Iris pigment epithelial cell (primary cell): ENCODE data around the gene CCNG2.

Source experiments
- DNase-seq: peaks from one replicate; pipeline ENCODE4 v3.0.0-alpha.2; 2011; ENCODE audit warnings: low read depth

Gene CCNG2

DNA sequence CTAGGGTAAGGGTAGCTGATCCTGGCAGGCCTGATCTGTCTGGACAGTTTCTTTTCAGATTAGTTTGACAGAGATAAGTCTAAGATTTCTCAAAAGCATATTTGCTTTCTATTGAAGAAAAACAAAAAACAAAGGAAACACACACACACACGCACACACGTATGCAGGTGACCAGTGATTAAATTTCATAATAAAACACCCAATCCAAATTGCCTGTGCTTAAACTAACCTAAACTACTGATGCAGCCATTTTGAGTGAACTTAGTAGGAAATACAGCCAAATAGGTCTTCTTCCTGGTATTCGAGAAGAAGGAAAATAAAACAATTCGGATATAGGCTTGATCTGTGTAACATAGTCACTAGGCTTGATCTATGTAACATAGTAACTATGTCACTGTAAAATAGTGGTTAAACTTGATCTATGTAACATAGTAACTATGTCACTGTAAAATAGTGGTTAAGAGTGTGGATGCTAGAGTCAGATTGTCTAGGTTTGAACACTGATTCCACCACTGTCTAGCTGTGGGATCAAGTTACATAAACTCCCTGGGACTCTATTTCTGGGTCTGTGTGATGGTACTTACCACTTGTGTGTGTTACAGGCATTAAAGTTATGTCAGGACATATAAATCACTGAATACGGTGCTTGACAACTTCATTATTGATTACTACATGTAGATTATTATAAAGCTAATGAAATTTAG, 9.8 kb upstream of the CCNG2 start:
- DNase-seq: no peak

DNA sequence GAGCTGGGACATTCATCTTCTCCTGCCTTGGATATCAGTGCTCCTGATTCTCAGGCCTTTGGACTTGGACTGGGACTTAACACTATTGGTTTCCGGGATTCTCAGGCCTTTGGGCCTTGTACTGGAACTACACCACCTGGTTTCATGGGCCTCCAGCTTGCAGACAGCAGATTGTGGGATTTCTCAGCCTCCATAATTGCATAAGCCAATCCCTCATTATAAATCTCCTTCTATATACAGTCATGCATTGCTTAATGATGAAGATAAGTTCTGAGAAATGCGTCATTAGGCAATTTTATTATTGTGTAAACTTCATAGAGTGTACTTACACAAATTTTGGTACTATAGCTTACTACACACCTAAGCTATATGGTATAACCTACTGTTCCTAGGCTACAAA, 8.9 kb upstream of the CCNG2 start:
- DNase-seq: no peak

DNA sequence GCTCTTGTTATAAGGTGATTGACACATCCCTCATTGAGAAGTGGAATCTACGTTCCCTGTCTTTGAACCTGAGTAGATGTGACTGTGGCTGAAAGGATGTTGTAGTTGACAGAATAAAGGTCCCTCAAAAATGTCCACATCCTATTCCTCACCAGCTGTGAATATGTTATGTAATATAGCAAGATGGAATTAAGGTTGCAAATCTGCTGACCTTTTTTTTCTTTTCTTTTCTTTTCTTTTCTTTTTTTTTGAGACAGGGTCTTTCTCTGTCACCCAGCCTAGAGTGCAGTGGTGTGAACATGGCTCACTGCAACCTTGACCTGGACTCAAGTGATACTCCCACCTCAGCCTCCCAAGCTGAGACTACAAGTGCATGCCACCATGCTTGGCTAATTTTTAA, 7.2 kb upstream of the CCNG2 start:
- no peak for DNase-seq

DNA sequence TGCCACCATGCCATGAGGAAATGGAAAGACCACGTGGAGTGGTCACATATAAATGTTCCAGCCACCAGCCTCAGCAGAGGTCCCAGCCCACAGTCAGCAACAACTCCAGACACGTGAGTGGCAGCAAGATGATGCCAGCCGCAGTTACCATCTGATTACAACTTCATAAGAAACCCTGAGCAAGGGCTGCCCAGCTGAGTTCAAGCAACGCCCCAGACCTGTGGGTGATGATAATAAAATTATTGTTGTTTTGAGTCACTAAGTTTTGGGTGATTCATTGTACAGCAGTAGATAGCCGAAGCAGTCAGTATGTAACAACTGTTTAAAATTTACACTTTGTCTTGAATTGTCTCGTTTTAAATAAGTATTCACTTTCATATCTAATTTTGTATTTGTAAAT, 5.8 kb upstream of the CCNG2 start:
- DNase-seq: no peak

DNA sequence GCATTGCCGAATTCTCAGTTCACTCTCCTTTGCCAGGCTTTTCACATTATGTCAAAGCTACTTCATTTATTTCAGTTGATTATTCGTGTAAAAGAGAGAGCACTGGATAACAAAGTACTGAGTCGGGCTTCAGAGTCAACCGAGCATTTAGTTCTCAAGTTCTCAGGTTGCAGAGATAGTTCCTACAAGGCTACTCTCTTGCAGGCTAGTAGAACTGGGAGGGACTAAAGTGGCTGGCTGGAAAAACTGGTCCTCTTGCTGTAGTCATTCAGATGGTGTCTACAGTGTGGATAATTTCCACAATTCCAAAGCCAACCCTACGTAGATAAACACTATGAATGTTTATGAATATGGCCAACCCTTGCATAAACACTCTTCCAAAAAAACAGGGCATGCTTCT, 4.6 kb upstream of the CCNG2 start:
- peak; percentile 46 for DNase-seq

DNA sequence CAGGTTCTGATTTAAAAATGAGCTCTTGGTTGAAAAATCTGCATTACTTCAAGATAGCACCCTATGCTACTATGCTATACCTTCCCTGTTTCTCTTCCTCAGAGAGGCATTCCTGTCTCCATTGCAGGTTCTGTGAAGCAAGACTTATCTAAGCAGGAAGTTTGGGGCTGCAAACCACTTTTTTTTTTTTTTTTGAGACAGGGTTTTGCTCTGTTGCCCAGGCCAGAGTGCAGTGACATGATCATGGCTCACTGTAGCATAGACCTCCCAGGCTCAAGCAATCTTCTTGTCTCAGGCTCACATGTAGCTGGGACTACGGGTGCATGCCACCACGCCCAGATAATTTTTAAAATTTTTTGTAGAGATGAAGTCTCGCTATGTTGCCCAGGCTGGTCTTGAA, 4.0 kb upstream of the CCNG2 start:
- no peak for DNase-seq

DNA sequence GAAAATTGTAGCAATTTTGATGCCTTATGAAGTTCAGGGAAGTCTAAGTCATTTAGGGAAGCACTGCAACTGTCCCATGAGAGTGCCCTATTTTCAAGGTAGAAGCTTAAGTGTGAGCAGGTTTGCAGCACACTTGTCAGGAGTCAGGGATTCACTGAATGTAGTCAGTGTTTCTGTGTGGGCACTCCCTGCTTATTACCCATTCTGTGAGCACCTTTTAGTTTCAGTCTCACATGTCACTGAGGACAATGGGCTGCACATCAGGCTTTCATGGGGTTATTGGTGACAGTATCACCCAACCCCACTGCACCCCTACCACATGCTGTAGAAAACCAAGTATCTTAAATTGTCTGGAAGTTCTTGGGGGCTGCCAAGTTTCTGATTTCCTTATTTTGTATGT, 2.9 kb upstream of the CCNG2 start:
- DNase-seq: no peak

DNA sequence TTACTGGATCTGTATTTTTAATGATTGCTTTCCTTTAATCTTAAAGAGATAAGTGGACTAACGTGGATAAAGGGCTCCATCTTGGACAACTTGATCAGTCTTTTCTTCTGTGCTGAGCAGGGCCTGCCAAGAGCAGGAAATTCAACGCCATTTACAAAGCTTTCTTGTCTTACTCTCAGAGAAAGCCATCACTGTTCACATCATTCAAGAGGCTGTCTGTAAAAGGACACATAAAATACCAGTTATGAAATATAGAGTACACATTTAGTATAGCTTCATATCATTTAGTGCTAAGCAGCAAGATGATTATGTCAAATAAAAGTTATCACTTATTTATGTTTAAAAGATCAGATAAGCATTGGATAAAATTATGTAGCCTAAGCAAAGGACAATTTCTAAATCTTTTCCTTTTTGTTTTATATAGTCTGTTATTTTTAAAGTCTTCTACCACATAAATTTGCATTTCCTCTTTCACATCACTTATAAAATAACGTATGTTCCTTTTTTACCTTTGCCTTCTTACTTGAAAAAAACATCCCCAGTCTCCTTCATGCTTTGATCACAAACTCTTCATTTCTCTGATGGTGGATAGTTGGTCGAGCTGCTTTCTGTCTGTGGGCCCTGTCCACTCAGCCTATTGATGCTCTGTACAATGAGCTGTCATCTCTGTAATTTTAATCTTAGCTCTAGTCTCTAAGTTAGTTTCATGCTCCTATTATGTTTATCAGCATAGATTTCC, 2.1 kb upstream of the CCNG2 start:
- no peak for DNase-seq

DNA sequence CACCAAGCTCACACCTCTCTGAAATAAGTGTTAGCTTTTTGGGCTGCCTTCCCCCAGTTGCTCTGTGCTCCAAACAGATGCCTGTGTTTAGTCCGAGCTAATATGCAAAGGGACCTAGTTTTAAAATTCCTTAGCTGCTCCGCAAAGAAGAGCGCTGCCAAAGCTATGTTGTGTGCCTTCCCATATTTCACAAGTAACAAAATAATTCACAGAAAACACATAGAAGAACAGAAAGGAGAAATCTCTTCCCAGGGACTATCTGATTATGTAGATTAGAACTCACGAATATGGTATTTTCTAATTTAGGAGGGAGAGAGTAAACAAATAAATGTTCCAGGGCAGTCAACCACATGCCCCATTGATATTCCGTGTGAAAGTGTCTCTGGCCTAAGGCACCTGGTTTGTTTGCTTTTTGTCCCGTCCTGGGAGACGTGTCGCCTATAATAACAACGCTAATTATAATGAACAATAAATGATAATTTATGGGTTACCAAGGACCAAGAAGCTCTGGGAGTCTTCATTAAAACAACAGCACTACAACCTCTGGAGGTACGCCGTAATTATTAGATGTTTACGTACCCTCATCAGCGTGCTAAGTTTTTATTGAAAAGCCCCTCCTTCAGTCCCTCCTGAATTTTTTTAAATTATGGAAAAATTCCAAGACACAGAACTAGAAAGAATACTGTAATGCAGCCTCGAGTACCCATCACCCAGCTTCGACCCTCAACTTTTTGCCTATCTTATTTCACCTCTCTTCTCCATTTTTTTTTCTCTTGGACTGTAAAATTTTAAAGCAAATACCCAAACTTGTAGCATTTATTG, 1.2 kb upstream of the CCNG2 start:
- no peak for DNase-seq

DNA sequence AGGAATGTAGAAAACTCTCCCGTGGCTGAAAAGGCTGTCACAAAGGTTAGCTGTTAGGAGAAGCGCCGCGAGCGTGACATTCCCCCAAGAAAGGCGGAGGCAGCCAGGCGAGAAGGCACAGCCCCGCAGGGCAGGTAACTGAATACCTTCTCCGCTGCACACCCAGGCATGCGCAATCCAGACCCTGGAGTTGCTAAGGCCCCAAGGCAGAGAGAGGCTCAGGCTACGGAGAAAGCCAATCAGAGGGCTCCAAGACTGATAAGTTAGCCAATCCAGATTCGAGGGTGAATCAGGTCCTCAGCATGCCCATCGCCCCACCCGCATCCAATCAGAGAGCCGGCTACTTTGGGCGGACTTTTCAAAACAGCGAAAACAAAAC, 485 bp upstream of the CCNG2 start:
- DNase-seq: peak; percentile 100

DNA sequence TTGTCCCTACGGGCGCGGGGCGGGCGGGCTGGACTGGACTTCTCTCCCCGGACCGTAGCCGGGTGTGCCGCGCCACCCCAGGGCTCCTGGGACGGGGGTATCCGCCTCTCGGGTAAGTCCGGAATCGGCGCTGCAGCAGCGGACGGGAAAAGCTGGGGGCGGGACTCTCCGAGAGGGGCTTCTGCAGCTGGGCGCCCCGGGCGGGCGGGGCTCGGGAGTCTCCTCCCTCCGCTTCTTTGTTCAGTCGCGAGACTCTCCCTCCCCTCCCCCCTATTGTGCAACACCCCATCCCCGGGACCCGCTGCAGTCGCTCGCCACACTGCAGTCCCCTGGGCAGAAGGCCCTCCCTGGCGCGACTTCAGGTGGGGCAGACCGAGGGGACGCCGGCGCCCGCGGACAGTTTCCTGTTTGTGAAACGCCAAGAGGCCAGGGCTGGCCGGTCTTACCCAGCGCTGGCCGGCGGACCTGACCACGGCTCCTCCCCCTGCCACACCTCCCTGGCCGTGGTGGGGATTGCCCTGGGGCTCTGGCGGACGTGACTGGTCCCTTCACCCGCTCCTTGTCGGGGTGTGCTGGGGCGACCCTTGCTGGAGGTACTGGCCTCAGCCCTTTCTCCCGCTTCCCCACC, 966 bp downstream of the CCNG2 start:
- DNase-seq: peak; percentile 92

DNA sequence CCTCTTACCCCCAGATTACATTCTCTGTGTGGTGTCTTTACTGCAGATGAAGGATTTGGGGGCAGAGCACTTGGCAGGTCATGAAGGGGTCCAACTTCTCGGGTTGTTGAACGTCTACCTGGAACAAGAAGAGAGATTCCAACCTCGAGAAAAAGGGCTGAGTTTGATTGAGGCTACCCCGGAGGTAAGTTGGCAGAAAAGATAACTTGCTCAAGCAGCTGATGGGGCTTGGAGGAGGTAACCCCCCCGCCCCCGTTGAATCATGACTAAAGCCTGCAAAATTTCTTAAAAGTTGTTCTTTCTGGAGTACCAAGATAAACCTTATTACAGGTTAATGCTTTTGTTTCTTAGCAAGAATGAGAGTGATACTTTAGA, 1.5 kb downstream of the CCNG2 start:
- DNase-seq: peak; percentile 45

DNA sequence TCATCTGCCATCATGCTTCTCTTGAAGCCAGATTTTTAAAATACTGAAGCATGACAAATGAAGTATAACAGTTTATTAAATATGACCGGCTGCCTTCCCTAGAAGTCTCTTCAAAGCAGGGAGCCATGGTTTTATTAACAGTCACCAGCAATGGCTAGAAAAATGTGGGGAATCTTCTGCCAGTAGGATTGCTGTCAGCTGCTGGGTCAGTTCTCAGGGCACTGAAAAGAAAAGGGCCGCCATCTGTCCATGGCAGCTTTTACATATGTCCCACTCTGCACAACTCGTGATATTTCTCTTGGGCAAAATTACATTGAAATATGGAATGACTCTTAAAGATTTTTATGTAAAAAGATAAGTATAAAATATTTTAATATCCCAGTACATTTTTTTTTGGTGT, 2.8 kb downstream of the CCNG2 start:
- DNase-seq: no peak

DNA sequence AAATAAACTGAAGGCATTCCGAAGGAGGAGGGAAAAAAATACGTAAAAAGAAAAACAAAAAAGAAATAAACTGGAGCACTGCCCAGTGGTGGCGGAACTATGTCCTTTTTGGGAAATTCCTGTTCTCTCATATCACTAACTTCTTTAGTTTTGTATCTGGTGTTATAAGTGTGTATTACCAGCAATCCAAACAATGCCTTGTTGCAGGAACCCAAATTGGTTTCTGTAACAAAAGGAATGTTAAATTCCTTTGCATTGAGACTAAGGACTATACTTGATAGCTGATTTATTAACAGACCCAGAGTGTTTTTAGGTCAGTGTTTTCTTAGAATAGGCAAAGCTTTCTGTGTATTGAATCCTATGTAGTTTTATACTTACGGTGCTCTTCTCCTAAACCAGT, 6.6 kb downstream of the CCNG2 start:
- DNase-seq: no peak

DNA sequence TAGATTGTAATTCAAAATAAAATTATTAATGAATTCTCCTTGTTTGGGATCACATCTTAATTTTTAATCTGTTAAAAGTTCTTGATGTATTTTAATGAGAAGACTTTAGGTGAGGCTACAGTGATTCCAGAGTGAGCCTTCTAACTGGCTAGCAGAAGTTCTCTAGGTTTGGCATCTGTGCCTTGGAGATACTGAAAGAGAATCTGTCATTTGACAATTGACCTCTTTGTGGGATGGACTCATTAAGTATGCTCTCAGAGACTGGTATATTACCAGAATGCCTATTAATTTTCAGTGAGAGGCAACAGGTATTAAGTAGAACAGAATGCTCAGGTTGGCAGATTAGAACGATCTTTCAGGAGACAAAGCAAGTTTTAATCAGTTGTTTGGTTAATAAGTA, 10.2 kb downstream of the CCNG2 start:
- DNase-seq: no peak

DNA sequence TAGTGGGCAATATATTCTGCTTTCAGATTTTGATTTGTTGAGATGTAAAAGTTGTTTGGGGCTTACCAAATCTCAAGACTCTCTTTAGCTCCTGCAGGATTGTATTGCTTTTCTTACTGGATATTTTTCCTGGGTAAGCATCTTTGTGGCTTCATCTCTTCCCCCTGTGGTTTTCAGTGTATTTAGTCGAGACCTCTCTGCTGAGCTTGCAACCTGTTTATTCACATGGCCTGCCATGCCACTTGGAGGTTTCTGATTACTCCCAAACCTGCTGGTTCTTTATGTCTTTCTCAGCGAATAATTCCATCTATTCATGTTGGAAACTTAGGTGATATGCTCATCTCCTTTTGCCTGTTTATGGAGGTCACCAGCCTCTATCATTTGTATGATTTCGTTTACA, 10.9 kb downstream of the CCNG2 start:
- DNase-seq: no peak

DNA sequence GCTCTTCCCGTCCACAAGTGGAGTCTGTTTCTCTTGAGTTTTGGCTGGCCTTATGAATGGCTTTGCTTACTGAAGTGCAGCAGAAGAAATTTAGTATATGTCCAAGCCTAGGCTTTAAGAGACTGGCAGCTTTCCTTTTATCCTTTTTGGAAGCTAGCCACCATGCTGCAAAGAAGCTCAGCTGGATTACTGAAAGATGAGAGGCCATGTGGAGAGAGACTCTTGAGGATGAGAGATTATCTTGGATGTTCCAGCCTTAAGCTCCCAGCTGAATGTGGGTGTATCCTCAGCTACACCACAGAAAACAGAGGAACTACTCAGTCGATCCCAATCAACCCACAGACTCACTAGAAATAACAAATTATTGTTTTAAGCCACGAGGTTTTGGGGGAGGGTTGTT, 12.5 kb downstream of the CCNG2 start:
- DNase-seq: peak; percentile 37

DNA sequence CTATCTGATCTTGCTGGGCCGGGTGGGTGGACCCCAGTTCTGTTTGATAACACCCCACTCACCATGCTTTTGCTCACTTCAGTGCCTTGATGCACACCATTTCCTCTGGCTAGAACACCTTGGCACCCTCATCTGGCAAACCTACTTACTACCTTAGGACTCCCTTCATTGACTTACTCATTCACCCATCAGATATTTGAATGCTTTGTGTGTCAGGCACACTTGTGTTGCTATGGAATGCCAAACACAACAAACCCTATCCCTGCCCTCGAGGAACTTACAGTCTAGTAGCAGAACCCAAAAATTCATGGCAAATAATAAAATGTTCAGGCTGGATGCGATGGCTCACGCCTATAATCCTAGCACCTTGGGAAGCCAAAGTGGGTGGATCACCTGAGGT, 13.9 kb downstream of the CCNG2 start:
- no peak for DNase-seq

DNA sequence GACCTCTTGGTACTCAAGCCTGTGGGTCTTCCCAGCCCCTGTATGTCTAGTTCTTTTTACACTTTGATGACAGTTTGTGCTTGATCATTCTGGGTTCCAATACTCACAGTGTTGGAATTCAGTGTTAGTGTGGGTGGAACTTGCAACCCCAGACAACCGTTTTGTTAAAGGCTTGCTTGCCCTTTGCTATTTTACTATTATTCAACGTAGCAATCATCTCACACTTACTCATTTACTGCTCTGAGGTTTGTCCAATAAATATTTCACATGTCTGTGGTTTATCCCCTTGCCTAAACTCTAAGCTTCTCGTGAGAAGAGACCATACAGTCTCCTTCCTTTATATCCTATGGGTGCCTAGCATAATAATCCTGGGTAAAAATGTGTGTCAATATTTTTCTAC, 15.3 kb downstream of the CCNG2 start:
- peak; percentile 89 for DNase-seq

DNA sequence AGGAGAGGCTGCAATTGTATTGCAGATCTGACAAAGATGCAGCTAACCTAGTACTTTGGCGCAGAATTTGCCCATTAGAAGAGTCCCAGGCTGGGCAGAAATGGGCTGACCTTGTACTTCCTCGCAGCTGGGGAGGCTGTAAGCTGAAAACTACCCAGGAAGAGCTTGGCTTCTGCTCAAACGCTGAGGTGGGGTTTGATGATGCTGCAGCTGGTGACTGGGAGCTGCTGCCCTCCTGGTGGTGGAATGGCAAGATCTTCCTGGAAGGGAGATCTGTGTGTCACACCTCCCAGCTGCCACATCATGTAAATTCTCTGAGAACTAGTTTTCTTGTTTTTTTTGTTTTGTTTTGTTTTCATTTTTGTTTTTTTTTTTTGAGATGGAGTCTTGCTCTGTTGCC, 17.4 kb downstream of the CCNG2 start:
- no peak for DNase-seq

DNA sequence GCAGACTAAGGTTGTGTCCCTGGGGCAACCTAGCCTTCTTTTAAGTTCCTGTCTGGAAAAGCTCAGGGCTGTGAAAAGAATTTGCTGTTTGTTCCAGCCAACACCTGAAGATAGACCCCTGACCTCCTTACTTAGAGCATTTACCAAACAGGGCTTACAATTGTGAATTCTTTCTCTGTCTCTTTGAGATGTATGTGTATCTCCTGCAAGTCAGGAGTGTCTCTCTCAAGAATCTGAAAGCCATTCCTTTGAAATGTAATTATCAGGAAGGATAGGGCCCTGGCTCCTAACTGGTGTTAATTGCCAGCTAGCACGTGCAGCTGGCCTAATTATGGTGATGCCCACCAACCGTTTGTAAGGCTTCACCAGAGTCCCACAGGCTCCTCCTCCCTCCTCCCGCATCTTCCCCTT, 18.2 kb downstream of the CCNG2 start:
- no peak for DNase-seq

DNA sequence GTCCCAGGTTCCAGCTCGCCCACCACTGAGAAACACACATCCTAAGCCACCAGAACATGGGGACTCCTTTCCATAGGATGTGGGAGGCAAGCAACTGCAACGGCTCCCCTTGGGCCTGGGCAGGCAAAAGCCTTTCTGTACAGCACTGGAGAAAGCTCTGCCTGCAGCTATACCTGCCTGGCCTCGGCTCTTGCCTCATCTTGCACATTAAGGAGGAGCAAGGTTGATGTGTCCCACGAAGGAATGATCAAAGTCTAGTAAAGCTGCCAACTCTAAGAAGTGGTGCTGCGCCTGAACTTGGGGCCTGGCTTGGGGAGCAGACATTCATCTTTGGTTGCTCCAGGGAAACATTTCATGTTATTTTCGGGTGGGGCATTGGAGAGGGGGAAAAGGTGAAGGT, 19.6 kb downstream of the CCNG2 start:
- DNase-seq: no peak

DNA sequence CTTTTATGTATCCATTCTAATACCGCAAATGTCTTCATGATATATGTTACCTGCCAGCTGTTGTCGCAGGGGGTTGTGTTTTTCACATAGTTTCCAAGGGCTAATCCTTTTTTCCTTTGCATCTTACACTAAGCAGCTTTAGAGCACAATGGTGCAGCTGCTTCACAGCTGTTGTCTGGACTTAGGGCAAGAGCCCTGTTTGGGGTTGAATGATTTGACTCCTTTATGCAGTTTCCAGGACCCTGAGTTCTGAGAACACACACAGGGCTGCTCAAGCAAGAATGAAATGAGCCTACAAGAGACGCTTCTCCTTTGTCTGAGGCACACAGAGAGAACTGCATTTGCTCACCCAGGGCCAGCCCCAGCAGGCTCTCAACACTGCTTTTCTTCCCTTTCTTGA, 20.2 kb downstream of the CCNG2 start:
- no peak for DNase-seq
